SHP77 (cell line): ENCODE measurements around the gene NBPF26.
"Not testable (repeated sequence)": the region's sequence is repeated elsewhere in the genome, so short reads cannot be mapped to it uniquely, and the experiment has no call there.

Experiments
- DNase-seq, 2 experiments: peaks; one replicate each; lab custom pipeline; 2025; lab: John Stamatoyannopoulos, UW

NBPF26 gene

GRCh38 chr1:120723715-120724402 lies at the start of gene NBPF26:
Gene NBPF26, plus strand, starts transcription at chr1:120723945.
- not testable (repeated sequence) for DNase-seq

GRCh38 chr1:120680106-120680819 lies 43.5 kb upstream of the NBPF26 start:
- DNase-seq, result not testable (repeated sequence)

- not testable (repeated sequence) for DNase-seq
Observed at GRCh38 chr1:120680938-120681337, 42.8 kb upstream of the NBPF26 start.

- not testable (repeated sequence) for DNase-seq
Observed at GRCh38 chr1:120684397-120684796, 39.3 kb upstream of the NBPF26 start.

- not testable (repeated sequence) for DNase-seq
Observed at GRCh38 chr1:120685622-120686021, 38.1 kb upstream of the NBPF26 start.

GRCh38 chr1:120687250-120687649 lies 36.5 kb upstream of the NBPF26 start:
- not testable (repeated sequence) for DNase-seq

GRCh38 chr1:120700807-120701562 lies 22.8 kb upstream of the NBPF26 start:
- DNase-seq, result not testable (repeated sequence)

- not testable (repeated sequence) for DNase-seq
Observed at GRCh38 chr1:120723358-120723714, 409 bp upstream of the NBPF26 start.

GRCh38 chr1:120724507-120724906 lies 762 bp downstream of the NBPF26 start:
- not testable (repeated sequence) for DNase-seq

- DNase-seq, result not testable (repeated sequence)
Observed at GRCh38 chr1:120728811-120729210, 5.1 kb downstream of the NBPF26 start.

- DNase-seq, result not testable (repeated sequence)
Observed at GRCh38 chr1:120769090-120769489, 45.3 kb downstream of the NBPF26 start.

GRCh38 chr1:120805452-120805851 lies 81.7 kb downstream of the NBPF26 start:
- not testable (repeated sequence) for DNase-seq

GRCh38 chr1:120811822-120812221 lies 88.1 kb downstream of the NBPF26 start:
- DNase-seq, result not testable (repeated sequence)

- DNase-seq, result not testable (repeated sequence)
Observed at GRCh38 chr1:120825051-120825450, 101.3 kb downstream of the NBPF26 start.

- not testable (repeated sequence) for DNase-seq
Observed at GRCh38 chr1:120826623-120827022, 102.9 kb downstream of the NBPF26 start.

GRCh38 chr1:120844186-120844944 lies 120.6 kb downstream of the NBPF26 start:
- DNase-seq, result peak; percentile 45 to 58

- DNase-seq, result not testable (repeated sequence)
Observed at GRCh38 chr1:120844945-120845330, 121.2 kb downstream of the NBPF26 start.

- not testable (repeated sequence) for DNase-seq
Observed at GRCh38 chr1:120849400-120850286, 125.9 kb downstream of the NBPF26 start.

GRCh38 chr1:120850287-120850536 lies 126.5 kb downstream of the NBPF26 start:
- DNase-seq, result peak in 1 of 2 experiments; percentile 85

- DNase-seq, result peak; percentile 91 to 97
Observed at GRCh38 chr1:120850537-120851421, 127.0 kb downstream of the NBPF26 start.
